HG03565 (cell line): ENCODE results near the gene RALGPS1.

Experiments
- ATAC-seq: cut with Tn5 transposase; IDR thresholded peaks from one replicate; pipeline ENCODE4 v1.9.1; 2021; ENCODE audit warnings: mild to moderate bottlenecking, moderate library complexity; ENCODE audit not compliant: unreplicated experiment

RALGPS1 gene

DNA sequence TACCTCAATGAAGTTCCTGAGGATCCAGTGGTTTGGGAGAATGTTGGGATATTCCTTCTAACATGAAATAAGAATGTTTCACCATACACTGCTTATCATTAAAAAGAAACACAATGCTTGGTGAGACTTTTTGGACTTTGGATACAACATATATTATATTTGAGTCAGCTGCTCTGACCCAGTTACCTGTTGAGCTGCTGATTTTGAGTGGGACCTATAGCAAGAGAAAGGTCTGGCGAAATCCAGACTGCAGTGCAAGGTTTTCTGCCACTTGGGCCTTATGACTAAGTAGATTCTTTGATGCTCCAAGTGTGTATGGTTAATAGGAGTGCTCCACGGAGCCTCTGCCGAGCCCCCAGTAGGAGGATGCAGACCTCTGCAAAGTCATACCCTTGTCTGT, 10.0 kb upstream of the RALGPS1 start:
- no peak for ATAC-seq

DNA sequence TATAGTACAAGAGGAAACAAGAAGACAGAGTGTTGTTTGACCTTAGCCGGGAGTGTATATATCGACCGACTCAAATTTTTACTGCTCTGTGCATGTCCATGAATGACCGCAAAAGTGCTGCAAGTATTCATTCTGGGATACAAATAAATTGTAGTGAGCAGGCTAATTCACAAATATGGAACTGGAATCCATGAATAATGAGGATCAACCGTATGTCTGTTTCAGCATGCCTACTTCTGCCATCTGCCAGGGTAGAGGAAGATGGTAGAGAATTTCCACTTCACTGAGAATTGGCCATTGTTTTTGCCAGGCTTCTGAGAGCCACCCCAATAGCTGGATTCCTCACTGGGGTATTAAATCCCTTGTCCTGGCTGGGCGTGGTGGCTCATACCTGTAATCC, 8.5 kb upstream of the RALGPS1 start:
- no peak for ATAC-seq

DNA sequence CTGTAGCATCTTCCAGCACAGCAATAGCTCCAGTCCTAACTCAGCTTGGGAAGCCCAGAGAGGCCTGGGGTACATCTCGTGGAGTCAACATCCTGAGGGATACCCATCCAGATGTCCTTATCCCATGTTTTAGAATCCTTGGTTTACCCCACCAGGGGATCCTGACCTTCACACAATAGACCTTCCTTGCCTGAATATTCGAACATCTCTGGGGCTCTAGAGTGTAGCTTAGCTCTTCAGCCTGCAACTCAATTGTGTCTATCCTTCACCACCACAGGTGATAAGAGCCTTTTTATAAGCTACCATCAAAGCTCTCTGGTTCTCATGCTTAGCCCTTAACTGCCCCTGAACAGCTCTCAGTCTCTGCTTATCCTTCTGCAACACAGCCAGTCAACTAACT, 7.5 kb upstream of the RALGPS1 start:
- ATAC-seq, result no peak

DNA sequence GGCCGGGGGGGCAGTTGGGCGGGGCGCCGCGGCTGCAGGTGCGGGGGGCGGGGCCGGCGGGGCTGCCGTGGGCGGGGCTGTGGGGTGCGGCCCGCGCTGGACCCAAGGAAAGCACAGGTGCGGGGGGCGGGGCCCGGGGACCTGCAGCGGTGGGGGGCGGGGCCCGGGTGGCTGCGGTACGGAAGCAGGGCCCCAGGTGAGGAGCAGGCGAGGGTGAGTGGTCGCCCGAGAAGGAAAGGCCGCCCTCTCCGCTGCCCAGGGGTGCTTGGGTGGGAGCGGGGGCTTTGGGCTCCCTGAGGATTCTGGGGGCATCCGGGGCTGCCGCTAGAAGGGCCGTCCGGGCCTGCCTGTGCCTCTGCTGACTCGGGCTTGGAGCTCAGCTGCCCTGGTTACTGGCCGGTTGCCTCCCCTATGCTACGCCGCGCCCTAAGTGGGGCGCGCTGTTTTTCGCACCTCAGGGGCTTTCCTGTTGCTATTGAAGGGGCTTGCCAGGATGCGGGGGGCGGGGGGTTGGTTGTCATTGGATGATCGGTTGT, 767 bp downstream of the RALGPS1 start:
- no peak for ATAC-seq

DNA sequence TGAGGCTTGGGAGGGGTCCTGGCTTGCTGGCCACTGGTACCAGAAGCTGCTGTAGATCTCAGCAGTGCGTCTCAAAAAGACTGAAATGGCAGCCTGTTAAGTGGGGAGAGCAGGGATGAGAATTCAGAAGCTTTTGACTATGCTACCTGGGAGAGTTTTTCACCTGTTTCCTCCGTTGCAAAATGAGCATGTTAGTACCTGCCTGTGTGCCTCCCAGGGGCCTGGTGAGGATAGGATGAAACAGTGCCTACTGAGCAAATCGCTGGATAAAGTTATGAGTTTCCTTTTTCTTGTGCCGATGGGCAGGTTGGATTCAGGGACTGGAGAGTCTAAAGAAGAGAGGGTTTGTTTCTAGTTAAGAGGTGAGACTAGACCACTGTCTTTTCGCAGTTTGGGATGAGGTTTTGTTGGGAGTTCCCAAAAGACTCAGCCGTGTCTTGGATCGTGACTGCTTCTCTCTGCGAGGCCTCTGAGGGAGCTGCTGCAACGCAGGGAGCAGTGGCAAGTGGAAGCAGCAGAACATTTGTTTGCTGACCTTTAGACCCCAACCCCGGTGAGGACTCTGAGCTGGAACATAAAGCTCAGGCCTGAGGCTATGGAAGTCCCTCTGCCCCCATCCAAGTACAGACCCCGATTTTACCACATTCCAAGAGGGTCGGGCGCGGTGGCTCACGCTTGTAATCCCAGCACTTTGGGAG, 1.4 kb downstream of the RALGPS1 start:
- no peak for ATAC-seq

DNA sequence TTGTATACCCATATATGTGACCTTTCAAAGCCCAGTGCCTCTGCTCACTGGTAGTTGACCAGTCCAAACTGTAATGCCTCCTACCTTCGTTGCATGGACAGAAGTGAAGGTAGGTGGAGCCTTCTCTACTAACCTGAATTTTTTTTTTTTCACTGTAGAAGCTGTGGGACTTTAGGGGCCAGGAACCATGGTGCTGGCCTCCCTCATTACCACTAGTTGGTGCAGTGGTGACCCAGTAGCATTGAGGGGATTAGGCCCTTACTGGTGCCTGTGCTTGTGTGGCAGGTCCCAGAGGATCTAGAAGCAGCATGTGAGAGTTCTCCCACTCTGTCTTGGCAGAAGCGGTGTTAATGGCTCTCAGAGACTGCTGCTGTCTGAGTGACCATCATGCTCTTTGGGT, 2.3 kb downstream of the RALGPS1 start:
- ATAC-seq, result no peak

DNA sequence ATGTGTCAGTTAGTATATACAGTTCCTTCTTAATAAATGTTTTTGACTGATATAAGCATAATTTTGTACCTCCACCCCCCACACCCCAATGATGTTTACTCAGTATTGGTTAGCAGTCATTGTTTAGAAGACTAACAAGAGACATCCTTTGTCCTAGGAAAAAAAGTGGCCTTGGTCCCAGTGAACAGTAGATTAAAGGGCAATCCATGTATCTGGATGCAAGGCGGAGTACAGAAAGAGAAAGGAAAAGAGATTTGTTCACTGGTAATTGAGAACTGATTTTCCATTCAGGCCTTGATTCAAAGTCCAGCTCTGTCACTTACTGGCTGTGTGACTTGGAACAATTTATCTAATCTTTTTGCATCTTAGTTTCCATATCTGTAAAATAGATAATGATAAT, 4.6 kb downstream of the RALGPS1 start:
- no peak for ATAC-seq

DNA sequence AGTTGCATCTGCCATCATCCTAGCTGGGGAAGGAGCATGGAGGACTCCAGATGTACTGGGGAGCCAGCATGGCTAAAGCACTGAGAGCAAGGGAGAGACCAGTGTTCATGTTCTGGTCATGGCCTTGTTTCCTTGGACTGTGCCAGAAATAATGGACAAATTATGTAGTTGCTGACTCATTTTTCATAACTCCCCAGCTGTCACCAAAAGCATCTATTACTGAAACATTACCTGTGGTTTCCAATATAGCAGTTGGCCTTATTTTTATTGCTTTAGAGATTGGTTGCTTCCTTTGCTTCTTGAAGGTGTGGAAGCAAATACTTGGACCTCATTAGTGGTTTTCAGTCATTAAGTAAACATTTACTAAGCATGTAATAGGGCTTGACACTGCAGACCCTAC, 11.3 kb downstream of the RALGPS1 start:
- ATAC-seq, result no peak

DNA sequence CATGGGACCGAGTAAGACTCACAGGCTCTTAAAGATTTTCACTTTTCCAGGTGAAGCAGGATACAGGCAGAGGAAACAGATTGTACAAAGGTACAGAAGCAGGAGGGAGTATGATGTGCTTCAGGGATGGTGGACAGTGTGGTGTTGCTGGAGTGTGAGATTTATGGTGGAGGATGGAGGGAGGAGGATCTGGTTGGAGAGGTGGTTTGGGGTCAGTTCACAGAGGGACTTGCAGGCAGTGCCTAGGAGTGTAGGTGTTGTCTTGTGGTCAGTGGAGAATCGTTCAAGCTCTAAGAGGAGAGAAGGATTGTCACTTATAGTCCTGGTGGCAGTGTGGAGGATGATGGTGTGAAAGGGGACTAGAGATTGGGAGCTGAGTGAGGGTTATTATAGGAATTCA, 11.8 kb downstream of the RALGPS1 start:
- ATAC-seq, result no peak

DNA sequence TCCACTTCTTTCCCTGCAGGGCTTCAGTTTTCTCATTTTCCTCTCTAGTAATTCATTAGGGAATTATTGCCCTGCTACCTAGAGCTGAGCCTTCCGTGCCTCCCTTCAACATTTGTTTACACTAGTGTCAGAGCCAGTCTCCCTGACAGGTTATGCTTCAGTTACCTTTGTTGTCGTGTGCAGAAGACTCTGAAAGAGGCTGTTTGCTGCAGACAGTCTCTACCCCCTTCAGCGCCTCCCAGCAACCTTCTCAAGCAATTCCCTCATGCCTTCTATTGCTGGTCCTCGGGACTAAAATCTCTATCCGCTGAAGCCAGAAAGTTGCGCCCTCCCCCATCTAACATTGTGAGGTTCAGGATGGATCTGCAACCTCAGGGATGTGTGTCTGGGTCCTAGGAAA, 12.8 kb downstream of the RALGPS1 start:
- no peak for ATAC-seq

DNA sequence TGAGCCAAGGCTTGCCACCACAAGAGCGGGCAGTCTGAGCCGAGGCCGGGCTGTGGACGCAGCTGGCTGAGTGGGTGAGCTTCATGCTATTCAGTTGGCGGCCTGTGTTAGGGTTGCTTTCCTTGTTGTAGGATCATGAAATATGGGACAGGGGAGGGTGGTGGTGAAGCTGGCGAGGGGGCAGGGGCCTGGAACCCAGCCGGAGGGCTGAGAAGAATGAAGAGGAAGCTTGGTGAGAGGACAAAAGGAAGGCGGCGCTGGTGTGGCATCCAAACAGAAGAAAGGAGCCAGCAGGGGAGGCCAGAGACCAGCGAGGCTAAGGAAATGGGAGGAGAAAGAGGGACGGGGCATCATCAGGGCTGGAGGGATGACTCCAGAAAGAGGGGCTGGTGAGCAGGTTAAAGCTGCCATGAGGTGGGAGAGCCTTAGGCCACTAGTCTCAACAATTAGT, 18.3 kb downstream of the RALGPS1 start:
- no peak for ATAC-seq

DNA sequence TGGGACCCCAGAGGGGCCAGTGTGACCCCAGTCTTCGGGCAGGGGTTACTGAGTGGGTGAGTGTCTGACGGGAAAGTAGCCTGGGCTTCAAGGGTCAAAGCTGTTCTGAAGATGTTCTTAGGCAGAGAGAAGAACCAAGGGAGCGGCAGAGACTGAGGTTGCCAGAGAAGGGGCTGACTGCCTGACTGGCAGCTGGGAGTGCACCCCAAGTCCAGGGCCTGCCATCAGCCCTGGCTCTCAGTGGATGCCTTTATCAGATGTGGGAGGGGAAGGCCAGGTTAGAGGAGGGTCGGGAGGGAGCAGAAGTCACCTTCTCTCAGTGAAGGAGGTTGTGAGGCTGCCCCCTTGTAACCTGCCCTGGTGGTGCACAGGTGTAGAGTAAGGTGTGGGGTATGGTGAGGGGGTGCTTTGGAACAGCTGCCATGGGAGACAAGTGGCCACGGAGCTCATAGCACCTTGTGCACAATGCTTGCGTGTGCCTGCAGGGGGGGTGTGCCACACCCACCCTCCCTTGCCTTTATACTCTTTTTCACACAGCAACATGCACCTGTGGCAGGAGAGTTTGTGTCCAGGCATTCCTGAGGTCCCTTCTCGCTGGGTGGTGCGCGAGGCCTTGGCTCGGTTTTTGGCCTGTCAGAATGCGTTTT, 18.9 kb downstream of the RALGPS1 start:
- ATAC-seq, result no peak

DNA sequence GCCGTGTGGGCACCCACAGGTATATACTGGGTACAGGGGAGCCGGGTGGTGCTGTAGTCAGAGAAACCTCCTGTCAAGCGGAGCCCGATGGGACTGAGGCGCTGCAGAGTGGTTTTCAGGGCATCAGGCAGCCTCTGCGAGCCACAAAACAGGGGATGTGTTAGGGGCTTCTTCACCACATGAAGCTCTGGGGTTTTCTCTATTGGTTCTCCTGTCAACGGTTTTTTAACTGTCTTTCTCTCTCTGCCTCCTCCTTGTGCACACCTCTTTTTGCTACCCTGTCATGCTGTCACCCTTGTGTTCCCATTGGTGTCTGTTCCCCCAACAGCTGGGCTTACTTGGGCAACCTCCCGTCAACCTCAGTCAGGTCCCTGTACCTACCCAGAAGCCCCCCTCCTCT, 19.9 kb downstream of the RALGPS1 start:
- no peak for ATAC-seq

DNA sequence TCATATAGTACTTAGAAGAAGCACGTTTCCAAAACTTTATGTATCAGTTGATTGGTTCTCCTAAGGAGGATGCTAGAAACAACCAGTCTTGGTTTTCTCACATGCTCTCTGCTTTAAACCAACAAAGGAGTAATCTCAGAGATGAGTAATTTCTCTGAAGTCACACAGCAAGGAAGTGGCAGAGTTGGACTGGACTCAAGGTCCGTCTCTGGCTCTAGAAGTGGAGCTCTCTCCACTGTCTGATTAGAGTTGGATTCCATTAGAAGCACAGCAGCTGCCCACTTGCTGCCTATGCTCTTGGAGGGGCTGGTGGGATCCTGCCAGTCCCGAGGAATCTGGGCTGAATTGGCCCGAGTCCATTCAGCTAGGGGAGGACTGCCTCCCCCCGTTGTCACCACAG, 21.0 kb downstream of the RALGPS1 start:
- ATAC-seq, result no peak

DNA sequence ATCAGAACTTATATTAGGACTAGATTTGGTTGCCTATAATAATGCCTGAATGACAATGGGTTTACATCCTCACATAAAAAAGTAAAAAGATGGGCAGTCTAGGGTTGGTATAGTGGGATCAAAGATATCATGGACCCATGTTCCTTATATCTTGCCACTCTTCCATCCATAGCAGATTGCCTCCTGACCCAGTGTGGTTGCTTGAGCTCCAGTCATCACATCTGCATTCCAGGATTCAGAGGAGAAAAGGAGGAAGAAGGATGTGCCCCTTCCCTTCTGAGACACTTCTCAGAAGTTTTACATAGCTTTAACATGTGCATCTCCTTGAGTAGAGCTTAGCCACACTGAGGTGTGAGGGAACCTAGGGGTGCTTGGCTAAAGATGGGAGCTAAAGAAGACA, 22.9 kb downstream of the RALGPS1 start:
- ATAC-seq, result no peak

DNA sequence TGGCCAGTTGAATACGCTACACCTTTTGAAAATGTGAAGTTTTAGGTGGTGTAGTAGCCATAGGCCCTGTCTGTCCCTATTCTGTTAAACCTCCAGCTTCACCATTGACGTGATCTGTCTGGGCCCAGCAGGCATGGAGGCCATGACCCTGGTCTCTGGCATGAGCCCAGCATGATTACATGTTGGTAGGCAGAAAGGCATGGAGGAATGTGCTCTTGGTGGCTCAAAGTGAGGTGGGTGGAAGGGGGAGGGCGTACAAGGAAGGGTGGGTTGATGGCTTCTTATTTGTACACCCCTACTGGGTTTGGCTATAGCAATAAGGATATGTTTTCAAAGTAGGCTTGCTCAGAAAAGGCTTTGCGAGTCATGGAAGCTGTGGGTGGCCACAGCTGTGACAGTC, 23.7 kb downstream of the RALGPS1 start:
- no peak for ATAC-seq

DNA sequence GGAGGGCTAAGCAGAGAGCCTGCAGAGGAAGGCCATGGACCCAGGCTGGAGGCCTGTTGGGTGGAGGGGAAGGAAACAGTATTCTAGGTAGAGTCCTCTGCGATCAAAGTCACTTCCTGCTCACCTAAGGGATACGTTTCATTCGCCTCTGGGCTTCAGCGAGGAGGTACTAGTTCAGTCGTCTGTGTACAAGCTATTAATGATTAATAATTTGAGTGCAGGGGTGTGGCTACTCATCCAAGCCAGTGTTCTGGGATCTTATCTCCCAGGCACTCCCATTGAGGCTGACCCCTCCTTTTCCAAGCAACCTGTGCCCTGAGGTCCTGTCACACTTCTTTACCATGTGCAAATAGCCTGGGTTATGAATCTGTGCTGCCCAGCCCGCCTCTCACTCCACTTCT, 25.2 kb downstream of the RALGPS1 start:
- no peak for ATAC-seq

DNA sequence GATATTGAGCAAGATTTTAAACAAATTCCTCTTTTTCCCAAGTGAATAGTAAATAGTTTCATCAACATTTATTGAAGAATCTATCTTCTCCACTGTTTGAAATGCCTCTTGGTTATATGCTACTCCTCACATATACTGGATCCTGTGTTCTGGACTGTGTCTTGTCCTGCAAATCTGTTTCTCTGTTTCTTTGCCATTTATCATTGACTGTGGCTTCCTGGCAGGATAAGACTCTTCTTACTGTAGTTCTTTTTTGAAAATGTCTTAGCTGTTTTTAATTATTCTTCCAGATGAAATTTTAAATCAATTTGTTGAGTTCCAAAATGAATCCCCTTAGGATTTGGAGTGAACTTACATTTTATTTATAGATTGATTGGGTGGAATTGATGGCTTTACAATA, 27.8 kb downstream of the RALGPS1 start:
- ATAC-seq, result no peak

DNA sequence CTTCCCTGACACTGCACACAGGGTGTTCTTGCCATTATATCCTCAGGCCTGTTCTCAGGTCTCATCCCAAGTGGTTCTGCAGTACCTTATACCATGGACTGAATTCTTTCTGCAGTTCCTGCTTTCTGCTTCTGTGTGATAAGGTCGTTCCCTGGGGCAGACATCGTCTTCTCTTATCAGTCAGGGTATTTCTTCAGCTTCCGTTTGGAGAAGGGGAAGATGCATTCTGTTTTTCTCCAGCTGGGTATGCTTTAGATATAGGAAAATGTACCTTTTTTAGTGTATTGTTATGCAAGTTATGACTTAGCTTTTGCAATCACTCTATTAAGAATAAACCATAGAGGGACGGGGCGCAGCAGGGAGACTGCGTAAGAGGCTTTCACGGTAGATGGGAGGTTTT, 31.1 kb downstream of the RALGPS1 start:
- no peak for ATAC-seq

DNA sequence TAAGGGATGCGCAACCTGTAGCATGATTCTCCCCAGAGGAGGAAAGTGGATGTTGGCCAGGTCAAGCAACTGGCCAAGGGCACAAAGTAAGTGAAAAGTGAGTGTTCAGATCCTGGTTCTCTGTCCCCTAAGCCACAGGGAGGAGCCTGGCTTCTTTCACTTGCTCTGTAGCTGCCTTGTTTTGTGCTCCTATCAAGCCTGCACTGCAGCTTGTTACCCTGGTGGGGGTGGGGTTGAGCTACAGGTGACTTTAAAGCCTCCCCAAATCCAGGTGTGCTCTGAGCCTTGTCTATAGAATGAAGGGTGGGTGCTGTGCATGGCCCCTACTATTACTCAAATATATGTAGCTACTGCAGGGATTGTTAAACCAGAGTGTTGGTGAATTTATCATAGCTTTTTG, 32.9 kb downstream of the RALGPS1 start:
- ATAC-seq, result no peak

DNA sequence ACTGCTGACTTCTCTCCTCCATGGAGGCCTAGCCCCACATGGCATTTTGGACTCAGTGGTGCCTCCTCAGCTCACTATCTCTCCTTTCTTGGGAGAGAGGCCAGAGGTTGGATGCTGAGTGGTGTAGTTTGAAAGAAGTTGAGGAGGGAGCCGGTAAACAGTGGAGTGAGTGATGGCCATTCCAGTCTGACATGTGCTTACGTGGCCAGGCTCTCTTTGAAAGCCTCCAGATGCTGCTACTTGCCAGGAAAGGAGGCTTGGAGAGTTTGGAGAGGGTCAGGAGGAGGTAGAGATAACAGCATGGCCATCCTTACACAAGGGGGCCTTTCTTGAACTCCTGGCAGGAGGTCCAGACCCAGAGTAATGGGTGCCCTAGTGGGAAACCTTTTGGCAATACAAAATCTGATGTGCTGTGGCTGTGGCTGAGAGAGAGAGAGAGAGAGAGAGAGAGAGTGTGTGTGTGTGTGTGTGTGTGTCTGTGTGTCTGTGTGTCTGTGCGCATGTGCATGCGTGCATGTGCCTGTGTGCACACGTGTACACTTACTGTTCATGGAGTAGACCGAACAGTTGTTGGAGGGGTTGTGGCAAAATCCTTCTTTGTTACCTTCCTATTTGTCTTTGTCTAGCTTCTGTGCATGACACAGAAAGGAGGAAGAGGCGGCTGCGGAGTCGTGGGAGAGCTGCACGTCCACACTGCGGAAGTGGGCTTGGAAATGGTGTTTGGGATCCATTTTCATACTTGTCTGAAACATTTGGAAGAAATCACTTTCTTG, 37.8 kb downstream of the RALGPS1 start:
- no peak for ATAC-seq
